Liver (tissue), 9 donors: ENCODE measurements around the gene MCM7. TPM values are rescaled to one million over a fixed set of nuclear protein-coding genes. Genes with fewer than 3 reads are reported as not detected.

Experiments
- DNase-seq: peaks from one replicate; pipeline ENCODE4 v3.0.0-alpha.2; 2017; ENCODE audit warnings: low spot score
- H3K27ac ChIP-seq, 2 donors: one replicate each; pipeline ENCODE4 v1.7.0; 2013; ENCODE audit warnings: inconsistent platforms in 2 of 2, low read length in 2 of 2, control low read depth in 1 of 2, low read depth in 1 of 2, mild to moderate bottlenecking in 1 of 2
- H3K27me3 ChIP-seq, 4 donors: one replicate each; pipeline versions ENCODE4 v1.6.1 to v1.7.0; 2013; ENCODE audit warnings: low read length in 3 of 4, inconsistent platforms in 1 of 4, mild to moderate bottlenecking in 1 of 4, moderate library complexity in 1 of 4; ENCODE audit not compliant: control insufficient read depth in 4 of 4, insufficient read depth in 4 of 4
- H3K36me3 ChIP-seq, 4 donors: one replicate each; pipeline versions ENCODE4 v1.6.1 to v1.7.0; 2013; ENCODE audit warnings: low read length in 3 of 4, mild to moderate bottlenecking in 3 of 4, low read depth in 1 of 4, moderate library complexity in 1 of 4; ENCODE audit not compliant: control insufficient read depth in 4 of 4, insufficient read depth in 3 of 4
- H3K4me1 ChIP-seq, 4 donors: one replicate each; pipeline versions ENCODE4 v1.6.1 to v1.7.0; 2013; ENCODE audit warnings: low read length in 3 of 4, mild to moderate bottlenecking in 3 of 4, moderate library complexity in 1 of 4; ENCODE audit not compliant: control insufficient read depth in 4 of 4, insufficient read depth in 4 of 4
- H3K4me3 ChIP-seq, 3 donors: one replicate each; pipeline versions ENCODE4 v1.6.1 to v1.7.0; 2013; ENCODE audit warnings: low read length in 3 of 3, control low read depth in 1 of 3, low read depth in 1 of 3, mild to moderate bottlenecking in 1 of 3
- H3K9ac ChIP-seq, 2 donors: one replicate each; pipeline ENCODE4 v1.7.0; 2013; ENCODE audit warnings: low read length in 2 of 2, mild to moderate bottlenecking in 2 of 2, moderate library complexity in 2 of 2, control low read depth in 1 of 2, low read depth in 1 of 2
- H3K9me3 ChIP-seq, 4 donors: one replicate each; pipeline versions ENCODE4 v1.6.1 to v1.7.0; 2013; ENCODE audit warnings: low read length in 3 of 4; ENCODE audit not compliant: control insufficient read depth in 4 of 4
- EGR1 ChIP-seq, 2 donors: IDR thresholded peaks; 2 replicates each; pipeline ENCODE4 v1.6.1; 2016 to 2018; ENCODE audit warnings: antibody characterized with exemption in 2 of 2, low read depth in 2 of 2
- GABPA ChIP-seq, 2 donors: IDR thresholded peaks in 1 of 2; conservative IDR thresholded peaks in 1 of 2; 2 replicates each; pipeline ENCODE4 v1.6.1; 2016; ENCODE audit warnings: antibody characterized with exemption in 2 of 2, mild to moderate bottlenecking in 1 of 2, moderate library complexity in 1 of 2
- MAX ChIP-seq: IDR thresholded peaks from 2 replicates; pipeline ENCODE4 v1.6.1; 2016; ENCODE audit warnings: antibody characterized with exemption
- NR2F2 ChIP-seq: IDR thresholded peaks from 2 replicates; pipeline ENCODE4 v1.6.1; 2016; ENCODE audit warnings: antibody characterized with exemption
- RAD21 ChIP-seq, 2 donors: IDR thresholded peaks; 2 replicates each; pipeline ENCODE4 v1.6.1; 2016; ENCODE audit warnings: antibody characterized with exemption in 2 of 2, mild to moderate bottlenecking in 2 of 2
- REST ChIP-seq: IDR thresholded peaks from 2 replicates; pipeline ENCODE4 v1.6.1; 2016; ENCODE audit warnings: antibody characterized with exemption, mild to moderate bottlenecking
- RXRA ChIP-seq, 2 donors: IDR thresholded peaks; 2 replicates each; pipeline ENCODE4 v1.6.1; 2017 to 2018; ENCODE audit warnings: antibody characterized with exemption in 2 of 2, mild to moderate bottlenecking in 1 of 2
- SP1 ChIP-seq: IDR thresholded peaks from 2 replicates; pipeline ENCODE4 v1.6.1; 2018; ENCODE audit warnings: antibody characterized with exemption, mild to moderate bottlenecking
- TAF1 ChIP-seq: conservative IDR thresholded peaks from 2 replicates; pipeline ENCODE4 v1.6.1; 2016; ENCODE audit warnings: antibody characterized with exemption, mild to moderate bottlenecking
- YY1 ChIP-seq: IDR thresholded peaks from 2 replicates; pipeline ENCODE4 v1.6.1; 2016; ENCODE audit warnings: antibody characterized with exemption, mild to moderate bottlenecking
- ZBTB33 ChIP-seq: IDR thresholded peaks from 2 replicates; pipeline ENCODE4 v1.6.1; 2016; ENCODE audit warnings: antibody characterized with exemption
- WGBS: extraction: QIAGEN DNeasy Blood & Tissue Kit; methylation state at CpG from one replicate; pipeline ENCODE4 v1.1.7; 2013; 5-methylcytosine and 5-hydroxymethylcytosine counted together
- polyA plus RNA-seq, 2 donors: library from polyadenylated mRNA; stranded (reverse) in 1 of 2; unstranded in 1 of 2; fragments of 200-250 nt in 1 of 2; fragments of >200 nt in 1 of 2; fragmentation: Nextera tagmentation in 1 of 2; extraction: Ambion mirVana in 1 of 2; gene quantifications; one replicate each; pipeline versions ENCODE4 v1.2.1 to v1.2.3, GENCODE V29; 2013 to 2015
- total RNA-seq, 2 donors: library from RNA; depleted of rRNA; stranded (reverse); fragments of >200 nt; gene quantifications; one replicate each; pipeline ENCODE4 v1.2.3, GENCODE V29; 2014
- donor health status: healthy.
- donor health status: healthy.
- donor health status: healthy.
- donor health status: healthy.
- donor health status: healthy.

The MCM7 gene
- total and polyA plus RNA-seq, 4 donors, result 12.6 to 143 (median 17.6) TPM

- Histone ChIP-seq H3K4me3 (peak overlapping the region; percentile 80 to 94 (median 91)), H3K27ac (peak overlapping the region in 1 of 2 donors; percentile 94), H3K9me3 (no peaks in the 10 kb centered on the region), H3K4me1 (peaks cover 9 to 24% (median 13%) of the 10 kb centered on the region in 4 donors), H3K9ac (peak overlapping the region; percentile 75 to 80), H3K27me3 (no peaks in the 10 kb centered on the region), H3K36me3 (peaks cover 16 to 44% (median 27%) of the 10 kb centered on the region in 4 donors)
- 33% methylated on average over 7 of the region's 7 CpGs for WGBS
- TF ChIP-seq RXRA (IDR thresholded peaks at IDR 0.05), result no peak
- no peak for DNase-seq
Measured at GRCh38 chr7:100089458-100090196, 11.6 kb downstream of the MCM7 start.

- peaks cover 13 to 36% (median 23%) of the 10 kb centered on the region in 4 donors for H3K36me3 ChIP-seq
- WGBS, result under 1% methylated on average over 68 of the region's 68 CpGs
- peak within 1 kb of the TSS; percentile 80 to 94 (median 91) for H3K4me3 ChIP-seq
- peak within 1 kb of the TSS; percentile 82 to 94 for H3K27ac ChIP-seq
- peak; percentile 93 for DNase-seq
- H3K27me3 ChIP-seq, result no peaks in the 10 kb centered on the region
- H3K9ac ChIP-seq, result peak within 1 kb of the TSS; percentile 75 to 80
- TF ChIP-seq NR2F2, result no peak
- peak; percentile 66 for TF ChIP-seq SP1
- TF ChIP-seq ZBTB33, result no peak
- TF ChIP-seq GABPA (IDR thresholded peaks at IDR 0.05 in 1 of 2, conservative IDR thresholded peaks at IDR 0.05 in 1 of 2), result peak in 1 of 2 donors; percentile 72
- peak; percentile 96 for TF ChIP-seq YY1
- no peak for TF ChIP-seq RAD21 (IDR thresholded peaks at IDR 0.05)
- no peaks in the 10 kb centered on the region for H3K9me3 ChIP-seq
- H3K4me1 ChIP-seq, result peaks cover 9 to 22% (median 13%) of the 10 kb centered on the region in 4 donors
Measured at GRCh38 chr7:100088621-100089457, 12.4 kb downstream of the MCM7 start, which contains the start of gene COPS6. Gene COPS6 (plus strand): TSS chr7:100088969. CDS start chr7:100088991, 22 bp downstream.

GRCh38 chr7:100088095-100088620, 13.0 kb downstream of the MCM7 start:
- Histone ChIP-seq H3K27me3 (no peaks in the 10 kb centered on the region), H3K36me3 (peaks cover 12 to 29% (median 18%) of the 10 kb centered on the region in 4 donors), H3K9me3 (no peaks in the 10 kb centered on the region), H3K4me3 (peak overlapping the region; percentile 77 to 94 (median 80)), H3K4me1 (peaks cover 9 to 19% (median 13%) of the 10 kb centered on the region in 4 donors), H3K27ac (peak overlapping the region; percentile 82 to 94), H3K9ac (peak overlapping the region; percentile 51 to 75)
- DNase-seq, result no peak
- 79% methylated on average over 11 of the region's 11 CpGs for WGBS
- TF ChIP-seq RAD21 (IDR thresholded peaks at IDR 0.05) (no peak), RXRA (IDR thresholded peaks at IDR 0.05) (no peak), EGR1 (IDR thresholded peaks at IDR 0.05; ENCODE audit: low read depth in 2 of 2) (no peak), MAX (no peak), REST (no peak), GABPA (IDR thresholded peaks at IDR 0.05 in 1 of 2, conservative IDR thresholded peaks at IDR 0.05 in 1 of 2) (no peak), TAF1 (no peak)
